COLO829 (cell line): ENCODE data around the gene MYH6.
A peak's percentile ranks its signal among the peaks of the same experiment; 100 is the strongest.
"Not testable (repeated sequence)": the region's sequence is repeated elsewhere in the genome, so short reads cannot be mapped to it uniquely, and the experiment has no call there.

ENCODE experiments used
- DNase-seq: peaks from one replicate; pipeline ENCODE4 v3.0.0; 2012; ENCODE audit warnings: low spot score

Gene MYH6

DNA sequence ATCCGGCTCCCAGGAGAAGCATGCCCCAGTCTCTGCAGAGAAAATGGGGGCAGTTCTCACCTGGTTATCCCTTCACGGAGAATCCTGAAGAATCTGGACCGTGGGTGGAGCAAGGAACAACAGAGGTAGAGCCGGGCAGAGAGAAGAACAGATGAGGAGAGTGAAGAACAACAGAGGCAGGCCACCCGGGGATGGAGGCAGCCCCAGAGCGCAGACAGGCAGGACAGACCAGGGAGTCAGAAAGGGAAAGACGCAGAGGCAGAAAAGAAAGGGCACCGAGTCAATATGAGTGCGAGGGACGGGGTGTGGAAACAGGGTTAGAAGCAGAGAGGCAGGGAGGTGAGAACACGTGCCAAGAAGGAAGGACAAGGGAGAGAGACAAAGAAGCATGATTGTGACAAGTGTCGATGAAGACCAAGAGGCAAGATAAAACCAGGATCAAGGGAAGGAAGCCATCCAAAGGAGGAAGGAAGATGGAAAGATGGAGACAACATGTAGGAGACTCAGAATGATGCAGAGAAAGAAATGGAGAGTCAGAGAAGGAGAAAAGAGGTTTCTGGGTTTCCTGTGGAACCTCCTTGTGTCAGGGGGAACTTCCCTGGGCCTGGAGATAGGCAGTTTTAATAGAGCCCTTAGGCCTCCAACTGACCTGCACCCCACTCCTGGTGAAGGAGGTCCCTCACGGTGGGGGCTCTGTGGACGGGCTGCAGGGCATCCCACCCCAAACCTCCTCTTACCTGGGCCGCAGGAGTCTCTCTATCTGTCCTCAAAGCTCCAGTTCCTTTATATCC is at the start of gene MYH6:
TSS of gene MYH6 (minus strand) at position 758 of the 791 bp plus-strand sequence. CDS start 1,050 bp downstream, outside the sequence.
- DNase-seq: no peak

DNA sequence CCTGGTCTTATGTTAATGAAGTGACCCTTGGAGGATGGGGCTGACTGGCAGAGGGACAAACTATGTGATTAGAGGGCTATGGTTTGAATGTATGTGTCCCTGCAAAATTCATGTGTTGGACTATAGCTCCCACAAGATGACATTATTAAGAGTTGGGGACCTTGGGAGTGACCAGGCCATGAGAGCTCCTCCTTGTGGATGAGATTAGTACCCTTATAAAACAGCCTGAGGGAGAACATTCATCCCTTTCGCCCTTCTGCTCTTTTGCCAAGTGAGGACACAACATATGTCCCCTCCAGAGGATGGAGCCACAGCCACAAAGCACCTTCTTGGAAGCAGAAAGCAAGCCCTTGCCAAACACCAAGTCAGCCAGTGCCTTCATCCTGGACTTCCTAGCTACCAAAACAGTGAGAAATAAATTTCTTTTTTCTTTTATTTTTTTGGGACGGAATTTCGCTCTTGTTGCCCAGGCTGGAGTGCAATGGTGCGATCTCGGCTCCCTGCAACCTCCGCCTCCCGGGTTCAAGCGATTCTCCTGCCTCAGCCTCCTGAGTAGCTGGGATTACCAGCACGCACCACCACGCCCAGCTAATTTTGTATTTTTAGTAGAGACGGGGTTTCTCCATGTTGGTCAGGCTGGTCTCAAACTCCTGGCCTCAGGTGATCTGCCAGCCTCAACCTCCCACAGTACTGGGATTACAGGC is 49.0 kb upstream of the MYH6 start:
- DNase-seq: not testable (repeated sequence)

DNA sequence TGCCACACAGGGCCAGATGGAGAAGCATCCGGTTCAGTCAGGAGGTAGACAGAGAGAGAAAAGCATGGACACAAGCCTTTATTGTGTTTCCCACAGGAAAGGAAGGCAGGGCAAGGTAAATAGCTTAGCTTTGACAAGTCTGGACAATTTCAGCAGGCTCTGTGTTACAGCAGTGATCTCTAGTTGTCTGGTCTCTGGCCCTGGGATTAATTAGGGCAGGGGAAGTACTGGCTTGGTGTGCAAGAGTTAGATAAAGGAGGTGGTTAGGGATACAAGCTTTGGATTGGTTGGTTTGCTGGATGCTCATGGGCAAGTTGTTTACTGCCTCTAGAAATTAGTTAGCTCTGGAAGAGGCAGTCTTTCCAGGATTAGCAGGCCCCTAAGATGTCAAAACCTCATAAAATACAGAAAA is 46.4 kb upstream of the MYH6 start:
- DNase-seq: peak; percentile 33

DNA sequence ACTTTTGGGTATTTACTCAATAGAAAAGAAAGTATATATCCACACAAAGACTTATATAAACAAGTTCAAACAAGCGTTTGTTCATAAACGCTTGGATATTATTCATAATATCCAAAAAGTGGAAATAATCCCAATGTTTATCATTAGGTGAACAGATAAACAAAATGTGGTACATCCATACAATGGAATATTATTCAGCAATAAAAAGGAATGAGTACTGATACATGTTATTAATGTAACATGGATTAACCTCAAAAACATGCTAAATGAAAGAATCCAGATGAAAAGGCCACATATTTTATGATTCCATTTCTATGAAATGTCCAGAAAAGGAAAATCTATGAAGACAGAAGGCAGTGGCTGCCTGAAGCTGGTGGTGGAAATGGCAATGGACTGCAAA is 44.2 kb upstream of the MYH6 start:
- DNase-seq: no peak

DNA sequence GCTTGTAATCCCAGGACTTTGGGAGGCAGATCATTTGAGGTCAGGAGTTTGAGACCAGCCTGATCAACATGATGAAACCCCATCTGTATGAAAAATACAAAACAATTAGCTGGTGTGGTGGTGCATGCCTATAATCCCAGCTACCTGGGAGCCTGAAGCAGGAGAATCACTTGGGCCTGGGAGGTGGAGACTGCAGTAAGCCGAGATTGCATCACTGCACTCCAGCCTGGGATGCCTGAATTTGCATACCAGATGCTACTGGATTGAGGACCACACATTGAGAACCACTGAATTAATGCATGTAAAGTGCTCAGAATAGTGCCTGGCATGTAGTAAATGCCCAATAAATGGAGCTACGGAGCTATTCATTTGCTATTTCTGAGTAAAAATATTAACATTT is 42.3 kb upstream of the MYH6 start:
- no peak for DNase-seq

DNA sequence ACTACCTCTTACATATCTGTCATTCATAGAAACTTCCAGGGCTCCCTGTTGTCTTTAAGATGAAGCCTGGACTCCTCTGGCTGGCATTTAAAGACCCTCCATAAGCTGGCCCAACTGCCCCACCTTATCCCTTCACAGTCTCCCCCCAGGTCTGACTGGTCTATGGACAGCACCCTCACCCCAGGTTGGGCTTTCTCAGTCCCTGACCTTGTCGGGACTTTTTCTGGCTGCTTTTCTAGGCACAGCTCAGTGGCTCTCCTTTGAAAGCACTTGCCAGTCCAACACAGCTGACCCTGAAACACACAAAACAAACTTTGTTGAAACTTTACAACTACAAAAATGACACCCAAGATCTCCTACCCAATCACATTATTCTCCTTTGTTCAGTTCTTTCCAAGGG is 41.2 kb upstream of the MYH6 start:
- no peak for DNase-seq

DNA sequence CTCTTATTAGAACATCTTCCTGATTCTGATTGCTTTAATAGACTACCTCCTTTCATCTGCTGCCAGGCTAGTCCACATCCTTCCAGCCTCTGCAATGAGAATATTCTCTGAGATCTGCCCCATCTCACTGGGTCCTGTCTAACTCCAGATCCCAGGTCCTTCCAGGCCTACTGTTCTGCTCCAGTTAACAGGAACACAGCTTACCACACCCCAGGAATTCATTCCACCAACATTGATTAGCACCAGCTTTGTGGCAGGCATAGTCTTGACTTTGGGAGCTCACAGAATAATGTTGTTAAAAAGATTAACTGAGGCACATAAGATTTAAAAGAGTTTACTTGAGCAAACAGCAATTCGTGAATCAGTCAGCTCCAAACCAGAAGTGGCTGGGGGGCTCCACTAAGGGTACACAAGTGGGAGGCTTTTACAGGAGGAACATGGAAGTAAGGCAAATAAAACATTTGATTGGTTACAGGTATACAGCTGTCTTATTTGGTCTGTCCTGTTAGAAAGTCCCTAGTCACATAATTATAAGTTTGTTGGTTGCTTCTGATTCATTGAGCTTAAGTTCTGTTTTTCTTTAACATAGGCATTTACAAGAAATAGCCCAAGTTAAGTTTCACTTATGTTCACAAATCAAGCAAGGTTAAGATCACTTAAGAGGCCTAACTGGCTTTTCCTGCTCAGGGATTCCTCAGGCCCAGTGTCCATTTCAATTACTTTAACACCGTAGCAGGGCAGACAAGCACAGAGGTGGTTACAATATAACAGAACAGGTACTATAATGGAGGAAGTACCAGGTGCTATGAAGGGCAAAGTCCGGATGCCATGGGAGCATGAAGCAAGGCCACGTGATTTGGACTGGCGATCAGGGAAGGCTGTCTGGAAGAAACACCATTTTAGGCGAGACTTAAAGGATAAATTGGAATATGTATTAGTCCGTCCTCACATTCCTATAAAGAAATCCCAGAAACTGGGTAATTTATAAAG is 39.6 kb upstream of the MYH6 start:
- DNase-seq: no peak

DNA sequence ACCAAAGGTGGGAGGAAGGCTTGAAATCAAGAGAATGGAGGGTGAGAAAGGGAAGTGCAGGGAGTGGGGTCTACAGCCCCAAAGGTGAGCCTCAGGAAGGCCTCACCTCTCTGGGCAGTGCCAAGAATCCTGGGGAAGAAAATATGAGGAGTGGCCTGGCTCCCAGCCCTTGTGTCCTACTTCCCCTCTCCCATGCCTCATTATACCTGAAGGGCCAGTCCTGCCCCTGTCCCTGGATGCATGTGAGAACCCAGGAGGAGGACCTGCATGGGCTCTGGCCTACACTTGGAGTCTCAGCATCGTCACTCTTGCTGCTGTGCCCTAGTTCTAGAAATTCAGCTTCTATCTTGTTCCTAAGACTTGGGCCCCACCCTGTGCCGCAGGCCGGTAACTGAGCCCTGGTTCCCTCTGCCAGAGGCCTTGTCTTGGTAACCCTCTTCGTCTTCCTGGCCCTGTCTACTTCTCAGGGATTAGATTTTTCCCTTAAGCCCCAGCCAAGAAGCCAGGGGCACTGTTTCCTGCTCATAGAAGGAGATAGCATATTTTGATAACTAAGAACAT is 38.3 kb upstream of the MYH6 start:
- no peak for DNase-seq

DNA sequence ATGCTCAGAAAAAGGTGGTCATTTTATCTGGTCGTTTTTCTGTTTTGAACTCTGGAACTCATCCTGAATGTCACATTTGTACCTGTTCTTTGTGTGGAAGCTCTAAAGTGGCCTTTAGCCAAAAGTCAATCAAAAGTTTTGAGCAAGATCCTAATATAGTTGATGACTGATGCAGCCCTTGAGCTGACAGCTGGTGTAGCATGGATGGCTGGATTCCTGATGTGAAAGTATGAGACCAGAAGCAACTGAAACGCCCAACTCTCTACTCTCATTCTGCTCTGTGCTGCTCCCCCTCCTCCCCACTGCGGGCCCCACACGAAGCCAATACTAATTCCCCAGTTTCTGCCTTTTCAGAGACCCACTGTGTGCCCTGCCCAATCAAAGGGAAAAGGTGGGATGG is 37.7 kb upstream of the MYH6 start:
- no peak for DNase-seq

DNA sequence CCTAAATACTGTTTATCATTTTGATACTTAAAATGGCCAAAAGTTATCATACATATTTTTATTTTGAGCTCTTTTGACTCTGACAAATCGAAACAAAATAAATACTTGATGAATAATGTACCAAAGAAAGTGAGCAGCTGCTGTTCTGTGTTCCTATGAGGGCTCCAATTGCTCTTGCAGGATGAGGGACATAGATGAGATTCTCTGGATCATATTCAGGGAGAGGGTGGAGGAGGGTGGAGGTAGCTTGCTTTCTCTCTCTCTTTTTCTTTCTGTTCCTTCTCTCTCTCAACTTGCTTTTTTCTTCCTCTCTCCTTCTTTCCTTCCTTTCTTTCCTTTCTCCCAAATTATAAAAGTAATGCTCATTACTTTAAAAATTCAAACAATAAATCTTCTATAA is 36.2 kb upstream of the MYH6 start:
- no peak for DNase-seq

DNA sequence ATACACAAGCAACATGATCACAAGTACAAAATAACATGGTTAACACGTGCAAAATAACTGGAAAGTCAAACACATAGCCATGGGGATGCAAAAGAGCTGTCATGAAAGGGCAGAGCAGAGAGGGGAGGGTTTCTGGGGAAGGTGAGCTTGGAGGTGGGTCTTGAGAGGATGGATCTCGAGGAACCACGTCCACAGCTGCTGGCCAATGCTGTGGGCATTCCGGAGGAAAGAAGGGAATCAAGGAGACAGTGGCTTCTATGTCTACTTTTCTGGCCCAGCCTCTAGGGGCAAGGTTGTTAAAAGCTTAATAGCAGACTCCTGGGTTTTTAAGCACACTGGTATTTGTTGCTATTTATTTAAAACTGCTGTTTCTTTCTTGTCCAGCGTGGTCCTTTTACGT is 35.8 kb upstream of the MYH6 start:
- DNase-seq: no peak

DNA sequence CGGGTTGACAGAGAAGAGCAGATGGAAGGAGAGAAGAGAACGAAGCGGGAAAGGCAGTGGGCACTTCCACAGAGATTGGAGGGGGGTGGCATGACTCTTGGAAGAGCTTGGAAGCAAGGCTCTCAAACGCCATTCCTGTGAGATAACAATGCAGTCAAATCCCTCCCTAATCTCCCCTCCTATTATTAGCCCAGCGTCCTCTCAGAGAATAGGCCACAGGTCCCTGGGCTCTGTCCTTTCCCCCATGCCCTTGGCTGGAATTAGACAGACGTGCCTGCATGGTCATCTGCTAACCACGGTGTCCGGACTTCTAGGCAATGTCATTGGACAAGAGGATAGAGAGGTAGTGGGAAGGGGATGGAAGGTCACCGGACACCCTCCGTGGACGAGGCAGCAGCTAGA is 35.3 kb upstream of the MYH6 start:
- DNase-seq: no peak

DNA sequence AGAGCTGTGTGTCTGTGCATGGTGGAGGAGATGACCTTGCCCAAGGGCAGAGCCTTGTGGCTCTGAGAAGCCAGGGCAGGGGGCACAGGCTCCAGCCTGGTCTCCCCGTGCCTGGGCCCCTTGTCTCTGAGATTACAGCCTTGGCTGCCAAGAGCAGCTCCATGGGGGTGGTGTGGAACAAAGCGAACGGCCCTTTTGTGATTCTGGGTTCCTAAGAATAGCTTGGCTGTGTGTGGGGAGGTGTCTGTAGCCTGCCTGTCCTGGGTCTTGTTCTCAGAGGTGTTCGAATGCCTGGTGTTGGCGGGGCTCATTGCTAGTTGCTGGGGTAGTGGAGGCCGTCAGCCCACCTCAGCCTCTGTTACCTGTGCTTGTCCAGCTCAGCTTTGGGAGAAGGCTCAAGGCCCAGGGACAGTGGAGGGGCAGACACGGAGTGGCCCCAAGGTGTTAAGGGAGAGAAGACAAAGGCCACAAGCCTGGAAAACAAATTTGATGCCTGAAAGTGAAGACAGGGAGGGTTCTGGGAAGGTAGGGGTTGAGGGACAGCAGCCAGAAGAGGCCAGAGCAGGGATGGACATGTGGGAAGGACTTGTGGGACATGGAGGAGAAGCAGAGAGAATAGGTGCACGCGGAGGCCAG is 34.8 kb upstream of the MYH6 start:
- DNase-seq: no peak

DNA sequence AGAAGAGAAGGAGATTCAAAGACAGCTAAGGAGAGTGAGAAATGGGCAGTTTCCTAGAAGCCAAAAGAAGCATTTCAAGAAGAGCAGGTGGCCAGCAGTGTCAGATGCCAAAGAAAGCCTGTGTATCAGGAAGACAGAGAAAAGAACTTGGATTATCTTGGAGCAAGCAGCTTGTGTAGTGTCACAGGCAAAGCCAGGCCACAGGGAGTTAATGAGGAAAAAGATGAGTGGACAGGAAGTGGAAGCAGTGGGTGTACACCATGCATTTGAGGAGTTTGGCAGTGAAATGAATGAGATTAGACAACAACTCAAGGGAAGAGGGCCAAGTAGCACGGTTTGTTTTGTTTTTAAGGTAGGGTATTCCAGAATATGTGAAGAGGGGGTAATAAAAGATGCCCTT is 33.0 kb upstream of the MYH6 start:
- peak; percentile 18 for DNase-seq

DNA sequence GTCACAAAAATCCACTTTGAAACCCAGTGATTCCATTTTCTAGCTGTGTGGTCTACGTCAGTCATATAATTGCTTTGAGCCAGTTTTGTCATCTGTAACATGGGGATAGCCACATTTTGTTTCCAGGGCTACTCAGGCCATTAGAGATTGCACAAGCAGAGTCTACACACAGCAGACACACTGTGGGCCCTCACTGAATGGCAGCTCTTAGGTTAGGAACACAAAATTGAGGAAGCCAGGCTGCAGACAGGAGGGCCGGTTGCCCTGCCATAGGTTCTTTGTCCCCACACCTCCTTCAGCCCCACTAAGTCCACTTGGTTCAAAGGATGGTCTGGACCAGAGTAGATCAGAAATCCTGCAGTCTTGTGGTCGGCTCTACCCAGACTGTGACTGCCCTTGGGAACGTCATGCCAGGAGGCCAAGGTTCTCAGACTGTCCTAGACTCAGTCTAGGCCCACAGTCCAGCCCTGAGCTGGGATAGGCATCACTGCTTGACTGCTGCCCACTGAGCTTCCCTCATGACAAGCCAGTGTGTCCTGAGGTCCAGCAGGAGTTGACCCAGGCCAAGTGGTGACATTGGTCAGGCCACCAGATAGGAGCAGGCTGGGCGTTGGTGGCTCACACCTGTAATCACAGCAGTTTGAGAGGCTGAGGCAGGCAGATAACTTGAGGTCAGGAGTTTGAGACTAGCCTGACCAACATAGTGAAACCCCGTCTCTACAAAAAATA is 31.2 kb upstream of the MYH6 start:
- no peak for DNase-seq

DNA sequence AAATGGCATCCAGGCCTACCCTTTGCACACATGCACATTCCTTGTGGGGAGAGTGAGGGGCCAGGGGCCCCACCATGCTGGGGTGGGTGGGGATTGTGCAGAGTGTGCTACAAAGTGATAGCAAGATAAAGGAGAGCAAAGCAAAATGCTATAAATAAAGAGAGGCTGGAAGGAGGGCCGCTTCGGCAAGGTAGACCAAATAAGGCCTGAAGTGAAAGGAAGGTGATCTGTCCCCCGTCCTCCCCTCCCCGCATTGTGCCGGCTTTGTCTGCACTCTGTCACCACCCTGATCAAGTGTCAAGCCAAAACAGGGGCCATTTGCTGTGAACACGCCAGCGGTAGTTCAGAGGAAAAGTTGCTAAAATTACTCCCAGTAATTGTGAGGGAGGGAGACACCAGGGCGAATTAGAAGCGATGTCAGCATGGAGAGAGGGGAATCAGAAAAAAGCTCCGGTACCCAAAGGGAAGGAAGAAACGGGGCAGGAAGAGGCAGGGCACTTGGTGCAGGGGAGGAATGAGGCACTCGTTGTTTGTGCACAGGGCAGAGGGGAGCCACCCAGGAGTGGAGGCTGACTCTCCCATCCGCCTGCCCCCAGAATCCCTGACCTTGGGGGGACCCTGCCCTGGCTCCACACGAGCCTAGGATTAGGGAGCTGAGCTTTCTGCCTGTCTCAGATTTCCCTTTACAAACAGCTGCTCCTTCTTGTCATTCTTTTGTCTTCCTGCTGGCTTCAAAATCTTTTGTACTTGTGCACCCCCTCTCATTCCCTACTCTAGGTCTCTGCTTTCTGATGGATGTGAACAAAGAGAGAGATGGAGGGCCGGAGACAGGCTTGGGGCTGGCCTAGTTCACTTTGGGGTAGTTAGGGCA is 30.3 kb upstream of the MYH6 start:
- DNase-seq: no peak

DNA sequence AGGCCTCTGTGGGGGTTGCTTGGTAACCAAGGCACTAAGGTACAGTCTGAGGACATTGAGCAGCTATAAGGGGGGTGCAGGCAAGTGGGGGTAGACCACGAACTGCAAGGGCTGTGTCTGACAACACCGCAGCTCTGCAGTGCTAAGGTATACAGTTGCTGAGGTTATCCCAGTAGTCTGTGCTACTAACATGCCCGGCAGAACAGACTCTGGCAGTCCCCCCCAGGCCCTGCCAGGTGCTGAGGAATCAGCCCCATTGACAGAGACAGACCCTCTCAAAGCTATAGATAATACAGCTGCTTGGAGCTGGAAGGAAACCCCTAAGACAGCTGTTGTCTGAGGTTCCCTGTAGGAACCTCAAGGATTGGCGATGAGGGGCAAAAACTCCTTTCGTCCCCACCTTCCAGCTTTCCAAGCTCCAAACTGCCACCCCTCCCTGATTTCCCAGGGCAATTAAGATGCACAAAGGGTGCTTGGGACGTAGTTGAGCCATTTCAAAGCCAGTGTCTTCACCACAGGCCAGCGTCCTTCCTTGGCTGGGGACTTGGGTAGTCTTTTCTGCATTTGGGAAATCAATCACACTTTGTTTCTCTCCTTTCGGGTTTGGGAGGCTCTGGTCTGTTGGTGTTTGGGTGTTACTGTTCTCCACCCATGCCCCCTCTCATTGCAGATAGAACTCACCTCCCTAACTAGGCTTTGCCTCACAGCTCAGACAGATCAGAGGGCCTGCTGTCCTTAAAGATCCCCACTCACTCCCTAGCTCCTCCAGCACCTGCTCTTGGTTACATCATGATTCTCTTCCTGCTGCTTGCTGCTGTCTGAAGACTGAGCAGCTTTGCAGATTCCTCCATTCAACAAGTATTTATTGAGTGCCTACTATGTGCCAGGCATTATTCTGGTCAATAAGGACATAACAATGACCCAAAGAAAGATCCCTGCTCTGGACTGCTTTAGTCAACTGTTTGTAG is 29.3 kb upstream of the MYH6 start:
- no peak for DNase-seq

DNA sequence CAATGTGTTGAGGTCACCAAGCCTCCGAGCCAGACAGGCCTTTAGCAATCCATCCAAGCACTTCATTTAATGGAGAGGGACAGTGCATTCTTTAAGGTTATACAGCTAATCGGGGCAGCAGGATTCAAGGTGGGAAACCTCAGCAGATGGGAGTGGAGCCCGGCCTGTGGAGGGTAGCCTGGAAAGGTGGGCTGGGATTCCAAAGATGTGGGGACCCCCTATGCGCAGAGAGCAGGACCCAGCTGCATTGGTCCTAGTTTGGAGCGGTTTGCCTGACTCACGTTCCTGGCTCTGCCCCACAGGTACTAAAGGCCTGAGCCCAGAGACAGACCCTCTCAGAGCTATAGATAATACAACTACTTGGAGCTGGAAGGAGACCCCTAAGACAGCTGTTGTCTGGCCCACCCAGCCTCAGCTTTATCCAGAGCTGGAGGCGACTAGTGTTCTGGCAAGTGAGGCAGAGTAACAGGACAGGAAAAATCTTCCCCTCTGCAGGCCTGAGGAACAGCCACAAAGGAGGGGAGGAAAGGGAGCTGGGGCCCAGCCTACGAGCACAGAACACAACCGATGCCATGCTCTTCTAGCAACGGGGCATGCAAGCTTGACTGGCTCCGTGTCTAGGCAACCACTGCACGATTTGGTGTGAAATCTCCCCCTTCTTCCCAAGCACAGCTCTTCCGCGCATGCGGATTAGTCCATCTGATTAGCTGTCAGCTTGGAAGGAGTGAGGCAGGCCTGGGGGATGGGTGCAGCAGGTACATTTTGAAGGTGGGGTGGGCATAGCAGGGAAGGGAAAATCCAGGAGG is 28.5 kb upstream of the MYH6 start:
- no peak for DNase-seq
